Activated naive CD8-positive, alpha-beta T cell (primary cell): Measurements from ENCODE around the gene CACNB1.

Source experiments
- H3K27ac Mint-ChIP-seq: one replicate; pipeline ENCODE4 v1.8.0; 2021; ENCODE audit warnings: mixed read lengths
- H3K27me3 Mint-ChIP-seq: one replicate; pipeline ENCODE4 v1.8.0; 2021; ENCODE audit warnings: mixed read lengths
- H3K36me3 Mint-ChIP-seq: one replicate; pipeline ENCODE4 v1.8.0; 2021; ENCODE audit warnings: mixed read lengths
- H3K4me1 Mint-ChIP-seq: one replicate; pipeline ENCODE4 v1.8.0; 2021; ENCODE audit warnings: low read depth, mixed read lengths
- H3K4me3 Mint-ChIP-seq: one replicate; pipeline ENCODE4 v1.8.0; 2021; ENCODE audit warnings: mild to moderate bottlenecking, mixed read lengths
- H3K9me3 Mint-ChIP-seq: one replicate; pipeline ENCODE4 v1.8.0; 2021; ENCODE audit warnings: low read depth, mixed read lengths

CACNB1 gene

GRCh38 chr17:39231591-39232551 is 34.4 kb upstream of the CACNB1 start:
- Mint-ChIP-seq H3K27me3 (peaks cover 2% of the 10 kb centered on the region), H3K4me1 (peaks cover 17% of the 10 kb centered on the region), H3K36me3 (no peaks in the 10 kb centered on the region), H3K9me3 (no peaks in the 10 kb centered on the region), H3K27ac (no peak overlapping the region), H3K4me3 (peak overlapping the region; percentile 54)

GRCh38 chr17:39231091-39231561 is 33.7 kb upstream of the CACNB1 start:
- Mint-ChIP-seq H3K36me3 (no peaks in the 10 kb centered on the region), H3K4me3 (no peak overlapping the region), H3K4me1 (peaks cover 18% of the 10 kb centered on the region), H3K9me3 (no peaks in the 10 kb centered on the region), H3K27ac (no peak overlapping the region), H3K27me3 (peaks cover 2% of the 10 kb centered on the region)

GRCh38 chr17:39230361-39230760 is 32.9 kb upstream of the CACNB1 start:
- H3K4me3 Mint-ChIP-seq = no peak overlapping the region
- H3K27me3 Mint-ChIP-seq = peaks cover 5% of the 10 kb centered on the region
- peaks cover 17% of the 10 kb centered on the region for H3K4me1 Mint-ChIP-seq
- H3K27ac Mint-ChIP-seq = no peak overlapping the region
- H3K36me3 Mint-ChIP-seq = no peaks in the 10 kb centered on the region
- no peaks in the 10 kb centered on the region for H3K9me3 Mint-ChIP-seq

GRCh38 chr17:39229274-39229913 is 31.9 kb upstream of the CACNB1 start:
- peaks cover 17% of the 10 kb centered on the region for H3K4me1 Mint-ChIP-seq
- H3K4me3 Mint-ChIP-seq = no peak overlapping the region
- H3K27me3 Mint-ChIP-seq = peaks cover 5% of the 10 kb centered on the region
- no peaks in the 10 kb centered on the region for H3K9me3 Mint-ChIP-seq
- no peaks in the 10 kb centered on the region for H3K36me3 Mint-ChIP-seq
- H3K27ac Mint-ChIP-seq = no peak overlapping the region

- Mint-ChIP-seq H3K27ac (no peak overlapping the region), H3K27me3 (peaks cover 8% of the 10 kb centered on the region), H3K9me3 (no peaks in the 10 kb centered on the region), H3K4me3 (peak overlapping the region; percentile 10), H3K4me1 (peaks cover 17% of the 10 kb centered on the region), H3K36me3 (no peaks in the 10 kb centered on the region)
Measured at GRCh38 chr17:39227364-39227919, 30.0 kb upstream of the CACNB1 start.

- Mint-ChIP-seq H3K36me3 (no peaks in the 10 kb centered on the region), H3K4me3 (peak overlapping the region; percentile 87), H3K4me1 (peaks cover 7% of the 10 kb centered on the region), H3K9me3 (no peaks in the 10 kb centered on the region), H3K27me3 (peaks cover 8% of the 10 kb centered on the region), H3K27ac (no peak overlapping the region)
Measured at GRCh38 chr17:39225959-39226683, 28.7 kb upstream of the CACNB1 start.

- Mint-ChIP-seq H3K27ac (no peak within 1 kb of the TSS), H3K4me3 (peak within 1 kb of the TSS; percentile 87), H3K27me3 (peaks cover 8% of the 10 kb centered on the region), H3K4me1 (peaks cover 7% of the 10 kb centered on the region), H3K36me3 (no peaks in the 10 kb centered on the region), H3K9me3 (no peaks in the 10 kb centered on the region)
Measured at GRCh38 chr17:39225308-39225958, 28.0 kb upstream of the CACNB1 start, which contains the start of gene STAC2. Gene STAC2 (minus strand): TSS chr17:39225945. CDS start chr17:39225502, 443 bp downstream.

GRCh38 chr17:39224778-39225307 is 27.4 kb upstream of the CACNB1 start:
- Mint-ChIP-seq H3K27me3 (peaks cover 8% of the 10 kb centered on the region), H3K4me1 (peaks cover 7% of the 10 kb centered on the region), H3K36me3 (no peaks in the 10 kb centered on the region), H3K4me3 (peak overlapping the region; percentile 78), H3K9me3 (no peaks in the 10 kb centered on the region), H3K27ac (no peak overlapping the region)

- Mint-ChIP-seq H3K27ac (no peak overlapping the region), H3K4me1 (peaks cover 7% of the 10 kb centered on the region), H3K27me3 (peaks cover 9% of the 10 kb centered on the region), H3K4me3 (peak overlapping the region; percentile 58), H3K9me3 (no peaks in the 10 kb centered on the region), H3K36me3 (no peaks in the 10 kb centered on the region)
Measured at GRCh38 chr17:39223907-39224777, 26.7 kb upstream of the CACNB1 start.

GRCh38 chr17:39222866-39223834 is 25.7 kb upstream of the CACNB1 start:
- H3K4me1 Mint-ChIP-seq = peaks cover 7% of the 10 kb centered on the region
- no peaks in the 10 kb centered on the region for H3K9me3 Mint-ChIP-seq
- peaks cover 9% of the 10 kb centered on the region for H3K27me3 Mint-ChIP-seq
- H3K4me3 Mint-ChIP-seq = peak overlapping the region; percentile 58
- no peak overlapping the region for H3K27ac Mint-ChIP-seq
- no peaks in the 10 kb centered on the region for H3K36me3 Mint-ChIP-seq

- Mint-ChIP-seq H3K36me3 (no peaks in the 10 kb centered on the region), H3K4me1 (peaks cover 6% of the 10 kb centered on the region), H3K4me3 (no peak overlapping the region), H3K27ac (no peak overlapping the region), H3K27me3 (peaks cover 9% of the 10 kb centered on the region), H3K9me3 (no peaks in the 10 kb centered on the region)
Measured at GRCh38 chr17:39222151-39222550, 24.7 kb upstream of the CACNB1 start.

- H3K27ac Mint-ChIP-seq = no peak overlapping the region
- H3K36me3 Mint-ChIP-seq = no peaks in the 10 kb centered on the region
- H3K4me3 Mint-ChIP-seq = no peak overlapping the region
- no peaks in the 10 kb centered on the region for H3K9me3 Mint-ChIP-seq
- peaks cover 6% of the 10 kb centered on the region for H3K4me1 Mint-ChIP-seq
- H3K27me3 Mint-ChIP-seq = peaks cover 9% of the 10 kb centered on the region
Measured at GRCh38 chr17:39221572-39221971, 24.1 kb upstream of the CACNB1 start.
